Lower leg skin (tissue), 3 donors: ENCODE data around the gene PRKCH.

Source experiments
- POLR2A ChIP-seq, 2 donors: fragments of 450-650 bp; IDR thresholded peaks; one replicate each; pipeline ENCODE4 v1.6.1; 2016 to 2017; ENCODE audit warnings: antibody characterized with exemption in 2 of 2, mild to moderate bottlenecking in 1 of 2, moderate library complexity in 1 of 2
- TF ChIP-seq, protein P1 (sequence below), 3 donors: fragments of 450-650 bp; IDR thresholded peaks; one replicate each; pipeline ENCODE4 v1.5.1; 2016; ENCODE audit warnings: antibody characterized with exemption in 3 of 3, mild to moderate bottlenecking in 3 of 3, moderate library complexity in 2 of 3

DNA sequence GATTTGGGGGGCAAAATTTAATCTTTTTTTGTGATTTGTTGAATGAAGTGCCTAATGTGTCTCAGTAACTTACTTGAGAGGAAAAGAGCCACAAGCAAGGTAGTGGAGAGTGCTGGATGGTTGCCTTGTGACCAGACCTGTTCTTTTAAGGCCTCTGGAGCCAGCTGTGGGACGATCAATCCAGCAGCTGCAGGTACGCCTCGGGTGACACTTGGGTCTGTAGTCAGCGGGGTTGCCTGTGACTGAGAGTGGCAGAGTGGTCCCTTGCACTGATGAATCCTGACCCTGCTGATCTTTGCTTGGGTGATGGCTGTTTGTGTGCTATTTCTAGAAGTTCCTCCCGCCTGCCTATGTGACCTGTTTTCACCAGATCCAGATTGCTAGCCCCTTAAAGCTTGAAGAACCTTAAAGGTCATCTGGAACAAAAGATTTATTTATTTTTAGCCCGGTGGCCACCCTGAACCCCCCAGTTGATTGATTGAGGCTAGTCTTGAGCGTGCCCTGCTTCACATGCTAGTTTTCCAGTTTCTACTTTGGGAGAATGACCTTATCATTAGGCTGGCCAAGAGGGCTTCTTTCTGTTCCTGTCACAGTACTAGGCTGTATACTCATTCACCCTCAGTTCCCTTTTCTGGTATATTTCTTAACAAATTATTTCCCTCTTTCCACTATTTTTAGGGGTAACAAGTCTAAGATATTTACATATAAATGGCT lies 23.2 kb downstream of the PRKCH start:
- TF ChIP-seq, protein P1, sequence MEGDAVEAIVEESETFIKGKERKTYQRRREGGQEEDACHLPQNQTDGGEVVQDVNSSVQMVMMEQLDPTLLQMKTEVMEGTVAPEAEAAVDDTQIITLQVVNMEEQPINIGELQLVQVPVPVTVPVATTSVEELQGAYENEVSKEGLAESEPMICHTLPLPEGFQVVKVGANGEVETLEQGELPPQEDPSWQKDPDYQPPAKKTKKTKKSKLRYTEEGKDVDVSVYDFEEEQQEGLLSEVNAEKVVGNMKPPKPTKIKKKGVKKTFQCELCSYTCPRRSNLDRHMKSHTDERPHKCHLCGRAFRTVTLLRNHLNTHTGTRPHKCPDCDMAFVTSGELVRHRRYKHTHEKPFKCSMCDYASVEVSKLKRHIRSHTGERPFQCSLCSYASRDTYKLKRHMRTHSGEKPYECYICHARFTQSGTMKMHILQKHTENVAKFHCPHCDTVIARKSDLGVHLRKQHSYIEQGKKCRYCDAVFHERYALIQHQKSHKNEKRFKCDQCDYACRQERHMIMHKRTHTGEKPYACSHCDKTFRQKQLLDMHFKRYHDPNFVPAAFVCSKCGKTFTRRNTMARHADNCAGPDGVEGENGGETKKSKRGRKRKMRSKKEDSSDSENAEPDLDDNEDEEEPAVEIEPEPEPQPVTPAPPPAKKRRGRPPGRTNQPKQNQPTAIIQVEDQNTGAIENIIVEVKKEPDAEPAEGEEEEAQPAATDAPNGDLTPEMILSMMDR (IDR thresholded peaks at IDR 0.05), result no peak
- no peak for TF ChIP-seq POLR2A (IDR thresholded peaks at IDR 0.05)
